HL-60/S4 (cell line): ENCODE data around the gene PRAC1.
"Not testable (repeated sequence)": the region's sequence is repeated elsewhere in the genome, so short reads cannot be mapped to it uniquely, and the experiment has no call there.

Experiments used
- in situ Hi-C: fragments of 300-500 bp; cut with MboI; formaldehyde crosslinking; loops from 2 replicates; pipeline ENCODE4 v1.14.3; 2022; ENCODE audit warnings: low sequenced_read_pairs

The PRAC1 gene

DNA sequence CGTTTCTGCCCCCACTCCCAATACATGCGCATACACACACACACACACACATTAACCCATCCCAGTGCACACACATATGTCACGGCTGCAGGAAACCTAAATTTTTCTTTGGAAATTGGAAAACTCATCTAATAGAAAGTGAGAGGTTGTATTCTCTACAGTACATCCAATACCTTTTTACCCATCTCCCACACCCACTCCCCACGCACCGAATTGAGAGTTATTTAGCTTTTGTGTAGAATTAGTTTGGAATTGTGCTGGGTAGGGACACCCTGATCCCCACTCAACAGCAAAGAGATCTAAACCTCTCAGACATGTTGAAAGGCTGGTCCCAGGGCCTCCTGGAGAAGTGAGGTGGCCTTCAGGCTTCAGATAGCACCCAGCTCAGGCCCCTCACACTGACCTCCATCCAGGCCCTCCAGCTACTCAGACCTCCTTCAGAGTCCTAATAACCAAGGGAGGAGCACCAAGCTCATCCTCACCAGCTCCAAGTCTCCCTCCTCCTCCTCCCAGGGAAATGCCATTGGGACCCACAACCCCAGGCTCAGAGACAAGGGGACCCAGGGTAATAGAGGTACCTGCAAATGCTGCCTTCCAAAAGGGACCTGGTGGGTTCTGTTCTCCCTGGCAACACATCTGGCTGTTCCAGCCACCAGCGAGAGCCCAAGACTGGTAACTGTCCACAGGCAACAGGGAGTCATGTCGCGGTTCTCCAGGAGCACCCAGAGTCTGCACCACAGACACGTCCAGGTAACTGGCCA lies 5.3 kb upstream of the PRAC1 start:
- in situ Hi-C loops, result no loop called here

DNA sequence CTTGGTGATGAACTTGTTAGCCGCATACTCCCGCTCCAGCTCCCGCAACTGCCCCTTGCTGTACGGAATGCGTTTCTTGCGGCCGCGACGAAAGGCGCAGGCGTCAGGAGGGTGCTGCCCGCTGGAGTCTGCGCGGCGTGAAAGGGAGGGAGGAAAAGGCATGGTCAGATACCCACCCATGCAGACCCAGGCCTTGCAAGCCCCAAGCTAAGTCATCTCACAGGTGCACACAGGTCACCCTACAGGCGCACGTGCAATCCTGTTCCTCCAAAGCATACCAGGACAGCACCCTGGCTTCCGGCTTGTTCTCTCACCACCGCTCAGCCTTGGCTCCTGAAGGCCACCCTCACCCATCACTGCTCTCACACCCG lies 4.6 kb upstream of the PRAC1 start:
- in situ Hi-C loops, result no loop called here

DNA sequence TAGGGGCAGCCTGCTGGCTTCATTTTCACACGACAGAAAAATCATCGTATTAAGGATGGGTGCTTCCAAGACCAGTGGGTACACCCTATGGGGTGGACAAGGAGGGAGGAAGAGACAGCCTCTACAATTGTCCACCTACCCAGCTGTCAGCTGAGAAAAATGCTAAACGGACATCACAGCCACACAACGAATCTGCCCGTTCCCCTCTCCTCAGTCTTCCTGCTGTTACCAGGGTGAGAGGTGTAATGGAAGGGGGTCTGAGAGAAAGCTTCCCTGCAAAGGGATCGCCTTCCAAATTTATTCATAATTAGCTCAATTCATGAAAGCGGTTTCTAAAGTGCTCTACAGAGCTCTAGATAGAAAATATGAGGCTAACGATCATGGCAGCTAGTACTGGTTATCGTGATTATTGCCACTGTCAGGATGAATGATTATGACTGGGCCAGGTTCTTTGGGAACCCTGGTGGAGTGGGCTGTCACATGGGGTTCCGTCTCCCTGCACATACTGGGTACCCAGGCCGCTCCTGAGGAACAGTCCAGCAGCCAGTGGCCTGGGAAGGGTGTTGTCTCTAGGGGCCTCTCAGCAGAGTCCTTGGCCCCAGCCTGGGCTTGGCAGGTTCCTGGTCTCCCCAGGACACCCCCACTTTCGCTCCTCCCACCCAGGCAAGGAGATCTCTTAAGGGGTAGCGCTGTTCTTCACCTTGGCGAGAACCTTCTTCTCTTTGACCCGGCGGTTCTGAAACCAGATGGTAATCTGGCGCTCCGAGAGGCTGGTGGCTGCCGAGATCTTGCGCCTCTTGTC lies 4.0 kb upstream of the PRAC1 start:
- in situ Hi-C loops, result no loop called here

DNA sequence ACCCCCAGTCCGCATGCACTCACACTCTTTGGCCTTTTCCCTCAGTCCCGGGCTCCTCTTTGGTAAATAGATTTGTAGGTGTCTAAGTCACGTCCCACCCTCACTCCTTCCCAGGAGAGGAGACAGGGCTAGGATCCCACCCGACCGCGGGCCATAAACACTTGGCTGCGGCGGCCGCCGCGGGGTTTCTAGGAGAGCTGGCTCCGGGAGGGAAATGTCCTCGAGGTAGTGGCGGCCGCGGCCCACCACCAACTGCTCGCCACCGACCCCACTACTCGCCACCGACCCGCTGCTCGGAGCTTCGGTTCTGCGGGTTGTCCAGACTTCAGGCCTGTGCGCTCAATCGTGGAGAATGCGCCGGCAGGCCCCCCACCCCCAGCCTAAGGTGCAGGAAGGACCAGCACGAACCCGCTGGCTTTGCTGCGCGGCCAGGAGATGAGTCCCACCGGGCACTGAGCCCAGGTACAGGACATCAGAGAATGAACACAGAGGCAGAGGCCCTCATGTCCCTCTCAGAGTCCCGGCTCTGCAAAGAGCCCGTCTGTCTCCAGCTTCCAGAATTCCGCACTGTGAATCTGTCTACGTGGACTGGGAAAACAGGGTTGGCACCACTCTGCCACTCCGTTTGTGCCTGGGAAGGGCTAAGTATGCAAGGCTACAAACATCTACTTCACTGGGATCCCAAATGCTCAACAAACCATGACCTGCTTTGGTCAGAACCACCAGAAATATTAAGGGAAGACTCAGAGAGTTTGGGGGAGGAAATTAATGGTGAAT lies 3.2 kb upstream of the PRAC1 start:
- in situ Hi-C loops, result no loop called here

DNA sequence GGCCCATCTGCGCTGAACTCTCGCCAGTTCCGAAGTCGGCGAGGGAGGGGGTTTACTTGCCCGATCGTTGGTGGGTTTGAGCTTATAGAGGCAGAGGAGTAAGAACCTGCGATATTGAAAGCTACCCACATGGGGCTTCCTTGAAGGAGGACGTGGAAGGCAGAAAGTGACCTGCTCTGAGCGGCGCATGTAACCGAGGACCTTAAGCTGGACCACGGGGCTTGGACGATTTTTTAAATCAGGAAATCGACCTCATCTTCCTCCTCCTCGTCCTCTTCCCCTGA lies 2.6 kb upstream of the PRAC1 start:
- in situ Hi-C loops, result no loop called here

DNA sequence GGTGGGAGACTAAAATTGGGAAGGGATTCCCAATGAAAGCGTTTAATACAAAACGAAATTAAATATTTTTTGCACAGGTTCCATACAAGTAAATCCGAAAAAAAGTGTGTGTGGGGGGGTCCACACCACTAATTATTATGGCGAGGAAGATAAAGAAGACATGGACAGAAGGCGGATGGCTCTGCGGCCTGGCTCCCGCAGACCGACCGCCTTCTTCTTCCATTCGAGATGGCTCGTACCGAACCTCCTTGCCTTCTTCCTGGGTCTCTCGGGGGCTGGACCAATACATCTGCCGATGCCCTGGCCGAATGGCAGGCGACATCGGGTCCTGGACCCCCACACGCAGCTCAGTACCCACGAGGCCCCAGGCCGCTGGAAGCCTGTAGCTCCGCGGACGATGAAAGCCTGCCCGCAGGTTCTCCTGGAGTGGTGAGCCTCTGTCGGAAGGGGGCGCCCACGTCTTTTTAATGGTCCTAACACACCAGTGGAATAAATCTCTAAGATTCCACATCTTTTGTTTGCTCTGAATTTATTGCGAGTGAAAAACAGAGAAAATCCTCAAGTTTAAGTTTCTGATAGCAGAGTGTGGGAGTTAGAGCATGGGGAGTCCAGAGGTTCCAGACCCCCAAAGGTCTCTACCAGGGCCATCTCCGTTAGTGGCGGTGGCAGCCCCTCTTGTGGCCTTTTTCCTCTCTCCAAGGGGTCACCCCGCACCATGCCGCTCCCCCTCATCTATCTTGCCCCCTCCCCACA lies 2.1 kb upstream of the PRAC1 start:
- in situ Hi-C loops, result no loop called here

DNA sequence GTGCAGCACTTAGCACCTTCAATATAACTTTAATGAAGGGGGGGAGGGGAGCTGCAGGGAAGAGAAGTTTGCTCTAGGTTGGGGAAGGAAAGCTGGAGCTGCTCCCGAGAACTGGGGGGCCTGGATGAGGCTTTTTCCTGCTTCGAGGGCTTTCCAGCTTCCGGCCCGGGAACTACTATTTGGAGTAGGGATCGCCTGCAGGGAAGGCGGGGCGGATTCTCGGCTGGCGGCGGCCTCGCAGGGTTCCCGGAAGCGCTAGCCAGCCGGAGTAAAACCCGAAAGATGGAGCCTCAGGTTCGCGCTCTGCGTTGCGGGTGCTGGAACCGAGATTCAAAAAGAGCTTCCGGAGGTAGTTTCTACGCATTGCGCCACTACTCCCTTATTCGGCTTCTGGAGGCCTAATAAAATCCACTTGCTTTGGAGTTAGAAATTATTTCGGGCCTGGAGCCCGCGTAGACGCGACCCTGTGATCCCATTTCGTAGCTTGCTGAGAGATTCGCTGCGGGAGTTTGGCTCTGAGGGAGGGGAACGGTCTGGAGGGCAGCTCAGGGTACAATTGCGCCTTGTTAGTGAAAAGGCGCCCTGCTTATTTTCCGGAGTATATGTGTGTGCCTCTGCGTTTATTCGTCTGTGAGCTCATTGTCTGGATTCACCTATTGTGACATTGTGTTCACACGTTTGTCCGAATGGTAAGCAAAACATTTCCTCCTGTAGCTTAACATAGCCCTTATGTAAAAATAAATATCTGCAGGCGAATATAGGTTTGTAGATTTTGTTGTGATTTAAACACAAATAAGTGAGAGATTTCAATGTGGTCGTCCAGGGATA lies 1.3 kb upstream of the PRAC1 start:
- in situ Hi-C loops, result no loop called here

DNA sequence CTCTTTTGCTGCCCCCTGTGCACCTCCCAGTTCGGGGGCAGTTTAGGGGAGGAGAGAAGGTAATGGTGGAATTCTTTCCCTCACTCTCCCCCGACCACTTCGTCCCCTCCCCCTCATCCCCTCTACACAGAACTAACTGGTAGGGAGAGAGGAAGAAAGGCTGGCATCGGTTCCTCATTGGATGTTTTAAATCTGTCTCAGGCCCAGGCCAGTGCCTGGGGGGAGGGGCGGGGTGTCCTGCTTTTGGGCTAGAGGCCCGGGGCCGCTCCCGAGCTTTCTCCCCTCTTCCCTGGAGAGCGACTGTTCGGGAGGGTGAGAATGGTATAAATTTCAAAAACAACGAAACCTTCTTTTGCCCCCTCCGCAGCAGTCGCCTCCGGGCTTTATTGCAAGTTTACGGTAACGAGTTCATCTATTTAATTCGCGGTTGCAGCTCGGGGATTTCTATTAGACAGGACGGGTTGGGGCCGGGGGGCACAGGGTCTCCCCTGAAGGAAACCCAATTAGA lies 651 bp upstream of the PRAC1 start, which contains the start of gene PRAC2:
Gene PRAC2 (plus strand): TSS at position 271 of the 508 bp plus-strand sequence. CDS start 1,226 bp downstream, outside the sequence.
- in situ Hi-C loops, result no loop called here

DNA sequence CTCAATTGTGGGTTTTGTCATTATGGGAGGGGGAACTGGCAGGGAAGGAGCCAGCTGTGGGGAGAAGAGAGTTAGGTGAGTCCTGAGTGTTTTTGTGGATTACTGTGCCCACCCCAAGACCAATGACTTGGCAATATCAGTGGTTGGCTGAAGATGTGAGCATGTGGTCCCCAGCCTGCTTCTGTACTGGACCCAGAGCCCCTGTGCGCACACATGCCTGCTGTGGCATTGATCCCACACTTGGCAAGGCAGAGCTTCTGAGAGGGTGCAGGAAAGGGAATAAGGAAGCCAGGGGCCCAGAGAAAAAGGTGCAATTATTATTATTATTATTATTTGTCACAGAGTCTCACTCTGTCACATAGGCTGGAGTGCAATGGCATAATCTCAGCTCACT lies 1.3 kb downstream of the PRAC1 start:
- in situ Hi-C loops, result no loop called here

DNA sequence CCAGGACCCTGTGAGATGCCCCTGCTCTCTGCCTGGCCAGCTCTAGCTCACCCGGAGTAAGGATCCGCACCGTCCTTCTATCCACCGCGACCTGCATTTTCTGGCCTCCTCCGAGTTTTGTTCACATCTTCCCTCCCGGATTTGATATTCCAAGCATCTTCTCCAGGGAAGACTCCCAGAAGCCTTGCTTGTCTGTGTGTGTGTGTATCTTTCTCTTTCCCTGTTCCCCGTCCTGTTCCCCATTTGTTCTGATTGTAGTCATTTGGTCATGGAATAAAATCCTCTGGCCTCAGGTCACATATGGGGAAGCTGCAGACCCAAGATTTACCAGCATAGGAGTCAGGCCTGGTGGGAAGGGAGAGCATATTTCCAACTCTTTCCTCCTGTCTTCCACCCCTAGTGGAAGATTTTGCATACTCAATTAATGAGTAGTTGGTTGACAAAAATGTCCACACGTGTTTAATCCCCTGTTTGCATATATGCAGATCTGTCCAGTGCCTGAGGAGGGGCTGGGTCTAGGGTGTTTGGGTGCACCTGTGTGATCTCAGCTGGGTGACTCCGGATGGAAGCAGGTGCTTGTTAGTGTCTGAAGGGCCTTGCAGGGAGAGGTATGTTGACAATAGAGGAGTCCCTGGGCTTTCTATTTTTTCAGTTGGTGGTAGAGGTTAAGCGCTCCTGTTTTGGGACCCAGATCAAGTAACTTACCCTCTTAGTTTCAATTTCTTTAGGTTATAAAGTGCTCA lies 1.9 kb downstream of the PRAC1 start:
- in situ Hi-C loops, result no loop called here

DNA sequence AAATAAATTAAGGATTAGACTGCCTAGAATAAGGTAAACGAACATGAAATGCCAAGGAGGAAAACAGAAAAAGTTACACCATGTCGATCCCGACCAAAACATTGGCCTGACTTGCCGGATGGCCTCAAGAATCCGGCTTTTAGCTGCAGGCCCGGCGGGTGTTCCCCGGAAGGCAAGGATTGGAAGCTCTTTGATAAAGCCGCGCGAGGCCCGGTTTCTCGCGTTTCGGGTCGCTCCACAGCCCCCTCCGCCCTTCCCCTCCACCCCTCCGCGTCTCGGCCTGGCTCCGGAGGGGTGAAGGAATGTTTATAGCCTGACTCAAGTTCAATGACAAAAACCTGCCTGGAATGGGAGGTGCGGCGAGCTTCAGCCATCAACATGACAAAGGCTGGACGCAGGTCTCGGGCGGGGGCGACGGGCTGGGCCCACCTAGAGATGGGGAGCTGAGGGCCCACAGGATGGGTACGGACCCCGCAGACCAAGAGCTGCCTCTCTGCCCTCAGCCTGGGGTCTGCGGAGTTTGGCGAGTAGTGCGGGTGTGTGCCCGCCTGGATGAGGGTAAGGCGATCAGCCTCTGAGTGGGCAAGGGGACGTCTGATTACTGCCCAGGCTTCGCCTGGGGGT lies 2.6 kb downstream of the PRAC1 start:
- in situ Hi-C loops, result no loop called here

DNA sequence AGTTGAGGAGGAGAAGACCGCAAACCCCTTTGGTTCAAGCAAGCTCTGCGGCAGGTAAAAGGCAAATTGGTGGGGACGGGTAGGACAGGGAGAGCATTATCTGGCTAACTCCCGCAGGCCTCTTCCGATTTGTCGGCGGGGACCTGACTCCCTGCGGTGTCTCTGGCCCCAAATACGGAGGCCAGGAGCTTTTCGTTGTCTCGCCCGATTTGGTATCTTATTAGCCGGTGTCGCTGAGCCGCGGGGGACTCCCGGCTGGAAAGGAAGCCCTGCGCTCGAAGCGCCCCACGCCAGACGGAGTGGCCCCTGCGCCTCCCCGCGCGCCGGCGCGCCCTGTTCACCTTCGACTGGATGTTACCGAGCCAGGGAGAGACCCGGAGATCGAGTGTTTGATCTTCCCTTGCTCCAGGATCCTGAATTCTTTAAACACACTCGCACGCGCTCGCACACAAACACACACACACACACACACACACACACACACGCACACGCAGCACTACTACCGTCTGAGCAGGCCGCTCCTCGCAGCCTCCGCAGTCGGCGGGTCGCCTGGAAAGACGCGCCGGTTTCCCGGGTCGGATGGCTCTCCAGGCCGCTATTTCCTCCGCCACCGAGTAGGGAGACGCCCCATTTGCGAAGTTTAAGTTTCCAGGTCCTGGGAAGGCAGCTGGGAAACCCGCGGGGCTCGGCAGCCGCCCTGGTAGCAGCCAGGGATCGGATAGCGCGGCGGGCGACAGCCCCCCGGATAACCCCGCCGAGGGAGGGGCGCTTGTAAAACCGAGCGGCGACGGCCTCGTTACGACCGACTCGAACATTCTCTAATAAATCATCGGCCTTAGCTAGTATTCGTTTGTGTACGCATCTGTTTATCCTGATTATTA lies 3.3 kb downstream of the PRAC1 start:
- in situ Hi-C loops, result no loop called here

DNA sequence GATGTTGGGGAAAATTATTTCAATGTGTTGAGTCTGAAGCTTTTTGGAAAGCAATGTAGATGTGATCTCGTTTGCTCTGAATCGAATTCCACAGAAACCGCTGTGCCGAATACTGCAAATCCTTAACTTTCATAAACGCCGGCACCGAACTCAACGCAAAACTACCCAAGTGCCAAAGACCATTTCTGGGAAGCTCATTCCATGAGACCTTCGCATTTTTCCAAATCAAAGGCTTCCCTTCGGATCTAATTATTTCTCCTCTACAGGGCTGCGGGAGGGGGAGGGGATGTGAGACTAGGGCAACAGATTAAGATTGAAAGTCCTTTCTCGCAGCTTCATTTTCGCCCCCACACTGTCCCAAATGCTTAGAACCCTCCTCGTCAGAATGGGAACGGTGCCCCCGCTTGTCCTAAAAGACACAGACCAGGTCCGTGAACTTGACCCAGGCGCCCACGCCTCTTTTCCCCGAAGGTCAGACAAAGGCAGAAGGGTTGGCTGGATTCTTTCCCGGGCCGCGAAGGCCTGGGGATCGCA lies 4.0 kb downstream of the PRAC1 start:
- in situ Hi-C loops, result no loop called here

DNA sequence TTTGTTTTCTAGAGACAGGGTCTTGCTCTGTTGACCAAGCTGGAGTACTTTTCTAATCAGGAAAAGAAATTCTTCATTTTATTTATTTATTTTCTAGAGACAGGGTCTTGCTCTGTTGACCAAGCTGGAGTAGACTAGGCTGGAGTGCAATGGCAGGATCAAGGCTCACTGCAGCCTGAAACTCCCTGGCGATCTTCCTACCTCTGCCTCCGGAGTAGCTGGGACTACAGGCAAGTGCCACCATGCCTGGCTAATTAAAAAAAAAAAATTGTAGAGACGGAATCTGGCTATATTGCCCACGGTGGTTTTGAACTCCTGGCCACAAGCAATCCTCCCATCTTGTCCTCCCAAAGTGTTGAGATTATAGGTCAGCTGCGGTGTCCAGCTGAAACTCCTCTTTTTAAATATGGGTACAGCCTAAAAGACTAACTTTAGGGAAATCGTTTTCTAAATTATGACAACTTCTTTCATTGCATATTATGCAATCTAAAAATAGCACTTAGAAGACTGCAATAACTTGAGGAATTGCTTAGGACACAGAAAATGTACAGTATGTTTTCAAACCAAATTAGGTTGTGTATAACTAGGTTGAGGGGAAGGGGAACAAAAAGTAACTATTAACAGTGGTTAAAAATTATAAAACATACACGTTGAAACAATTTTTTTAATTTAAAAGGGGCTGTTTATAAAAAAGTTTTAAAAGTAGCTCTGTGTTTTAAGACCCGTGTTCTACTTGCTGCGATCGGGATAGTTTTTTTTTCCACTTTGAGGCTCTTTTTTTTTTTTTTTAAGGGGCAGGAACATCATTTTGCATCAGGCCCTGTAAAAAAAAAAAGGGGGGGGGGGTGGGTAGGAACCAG lies 4.7 kb downstream of the PRAC1 start:
- in situ Hi-C loops, result no loop called here

DNA sequence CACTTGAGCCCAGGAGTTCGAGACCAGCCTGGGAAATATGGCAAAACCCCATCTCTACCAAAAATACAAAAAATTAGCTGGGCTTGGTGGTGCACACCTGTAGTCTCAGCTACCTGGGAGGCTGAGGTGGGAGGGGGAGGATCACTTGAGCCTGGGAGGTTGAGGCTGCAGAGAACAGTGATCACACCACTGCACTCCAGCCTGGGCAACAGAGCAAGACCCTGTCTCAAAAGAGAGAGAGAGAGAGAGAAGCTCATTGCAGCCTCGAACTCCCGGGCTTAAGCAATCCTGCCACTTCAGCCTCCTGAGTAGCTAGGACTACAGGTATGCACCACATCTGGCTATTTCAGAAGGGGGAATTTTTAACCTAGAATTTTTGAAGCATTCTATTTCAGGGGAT lies 5.8 kb downstream of the PRAC1 start:
- in situ Hi-C loops, result not testable (repeated sequence)

DNA sequence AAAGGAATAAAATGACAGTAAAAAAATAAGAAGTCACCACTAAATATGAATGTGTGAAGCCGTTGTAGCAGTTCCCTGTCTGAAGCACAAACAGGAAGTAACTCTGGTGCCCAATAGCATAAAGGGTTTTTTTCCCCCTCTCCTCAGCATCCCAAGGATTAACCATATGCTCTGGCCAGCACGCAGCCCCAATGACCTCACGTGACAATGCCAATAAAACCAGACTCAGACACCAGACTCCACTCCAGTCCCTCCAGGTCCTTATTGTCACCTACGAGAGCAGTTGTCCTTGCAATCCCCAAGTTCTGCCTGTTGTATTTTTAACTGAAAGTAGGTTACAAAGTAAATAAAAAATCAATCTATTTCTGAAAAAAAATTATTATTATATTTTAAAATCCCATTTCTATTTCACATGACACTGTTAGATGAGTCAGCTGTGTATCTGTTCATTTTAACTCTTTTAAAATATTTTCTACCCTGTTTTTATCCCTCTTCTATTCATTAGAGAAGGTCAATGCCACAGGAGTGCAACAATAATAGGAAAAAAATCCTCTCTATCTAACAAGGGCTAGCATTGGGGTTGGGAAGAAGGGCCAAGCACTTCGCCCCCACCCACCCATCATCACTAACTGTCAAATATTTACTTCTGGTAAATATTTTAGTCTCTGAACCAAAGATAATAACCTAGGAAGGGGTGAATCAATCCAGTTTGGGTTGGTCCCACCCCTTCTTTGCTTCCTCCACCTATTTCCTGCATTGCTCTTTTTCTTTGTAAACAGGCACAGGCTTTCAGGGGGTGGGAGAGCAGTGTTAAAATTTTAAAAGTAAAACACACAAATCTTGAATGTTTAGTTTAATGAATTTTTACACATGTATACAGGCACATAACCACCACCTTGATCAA lies 6.6 kb downstream of the PRAC1 start:
- in situ Hi-C loops, result no loop called here
